GM21526 (cell line): Measurements from ENCODE around the gene CD7.
"Not testable (repeated sequence)": the region's sequence is repeated elsewhere in the genome, so short reads cannot be mapped to it uniquely, and the experiment has no call there.

ENCODE experiments used
- ATAC-seq: cut with Tn5 transposase; IDR thresholded peaks from one replicate; pipeline ENCODE4 v1.9.1; 2021; ENCODE audit warnings: moderate library complexity; ENCODE audit not compliant: unreplicated experiment, low FRiP score

CD7 gene

GRCh38 chr17:82317394-82318168 is at the start of gene CD7:
Gene CD7 (minus strand): TSS chr17:82317608. CDS start chr17:82317495, 113 bp downstream.
- ATAC-seq, result no peak

DNA sequence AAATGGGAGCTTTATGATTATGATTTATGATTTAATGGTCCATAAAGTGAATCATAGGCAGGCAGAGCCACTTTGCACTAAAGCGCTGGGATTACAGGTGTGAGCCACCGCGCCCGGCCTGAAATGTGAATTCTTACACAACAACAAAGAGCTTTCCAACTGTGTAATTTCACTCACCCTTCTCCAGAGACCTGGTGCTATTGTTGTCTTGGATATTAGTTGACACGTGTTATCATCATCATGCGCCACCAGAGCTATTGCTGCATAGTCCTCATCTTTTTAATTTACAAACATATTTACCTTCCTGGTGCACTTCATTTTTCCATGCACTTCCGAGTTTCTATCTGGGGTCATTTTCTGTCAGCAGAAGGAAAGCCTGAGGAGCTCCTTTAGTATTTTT is 49.3 kb upstream of the CD7 start:
- ATAC-seq, result no peak

DNA sequence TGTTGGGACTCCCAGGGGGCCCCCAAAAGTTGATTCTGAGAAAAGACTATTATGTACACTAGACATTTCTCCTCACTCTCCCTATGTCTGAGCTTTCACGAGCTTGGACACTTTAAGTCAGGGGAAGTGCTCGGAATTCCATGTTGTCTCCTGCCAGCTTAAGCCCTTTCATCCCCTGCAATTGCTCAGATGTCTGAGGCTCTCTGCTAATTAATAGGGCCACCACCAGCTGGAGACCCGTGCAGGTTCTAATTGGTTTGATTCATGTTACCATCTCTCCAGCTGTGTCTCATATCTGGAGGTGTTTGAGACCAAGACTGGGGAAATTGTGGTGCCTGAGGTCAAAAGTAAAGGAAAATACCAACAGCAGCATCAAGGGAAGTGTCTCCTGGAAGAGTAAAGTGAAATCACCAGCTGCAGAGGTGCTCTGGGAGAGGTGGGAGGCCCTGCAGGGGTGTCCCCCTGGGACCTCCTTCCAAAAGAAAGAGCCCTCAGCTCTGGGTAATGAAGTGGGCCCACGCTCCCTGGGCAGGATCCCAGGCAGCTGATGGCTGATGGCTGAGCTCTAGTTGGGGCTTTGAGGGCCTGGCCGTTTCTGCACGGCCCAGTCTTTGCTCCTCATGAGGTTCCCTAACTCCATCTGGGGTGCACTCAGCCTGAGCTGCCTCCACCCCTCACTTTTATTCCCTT is 48.3 kb upstream of the CD7 start:
- no peak for ATAC-seq

GRCh38 chr17:82361885-82362633 is 44.7 kb upstream of the CD7 start:
- ATAC-seq, result no peak

GRCh38 chr17:82359451-82360074 is 42.2 kb upstream of the CD7 start:
- ATAC-seq, result not testable (repeated sequence)

DNA sequence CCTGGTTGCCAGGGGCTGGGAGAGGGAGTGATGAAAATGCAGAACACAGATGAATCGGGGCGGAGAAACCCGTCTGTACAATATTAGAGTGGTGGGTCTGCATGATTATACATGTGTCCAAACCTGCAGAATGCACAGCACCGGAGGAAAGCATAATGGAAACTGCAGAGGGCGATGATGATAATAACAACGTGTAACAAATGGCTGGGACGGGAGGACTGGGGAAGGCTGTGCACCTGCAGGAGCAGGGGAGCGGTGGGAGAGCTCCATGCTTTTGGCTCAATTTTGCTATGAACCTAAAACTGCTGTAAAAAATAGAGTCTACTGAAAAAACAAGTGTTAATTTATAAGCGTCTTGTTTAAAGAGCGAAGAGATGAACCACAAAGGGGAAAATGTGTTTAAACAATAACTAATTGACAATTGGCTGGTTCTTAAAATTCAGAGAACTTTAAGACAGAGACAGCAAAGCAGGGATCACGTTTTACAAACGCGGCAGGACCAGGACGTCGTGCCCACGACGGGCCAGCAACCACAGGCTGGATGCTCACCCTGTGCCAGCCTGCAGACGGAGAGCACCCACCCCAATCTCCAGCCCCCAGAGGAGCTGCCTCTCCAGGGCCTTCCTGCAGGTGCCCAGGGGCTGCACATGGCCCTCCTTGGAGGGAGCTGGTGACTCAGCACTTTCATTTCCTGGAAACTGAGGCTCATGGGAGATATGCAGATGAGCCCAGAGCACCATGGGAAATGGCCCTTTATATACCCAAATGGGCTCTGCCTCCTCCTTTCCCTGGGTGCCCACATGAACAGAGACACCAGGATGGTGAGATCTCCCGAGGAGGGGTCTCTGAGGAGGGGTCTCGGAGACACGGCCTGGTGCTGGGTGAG is 41.3 kb upstream of the CD7 start, which contains the start of gene TEX19:
TSS of gene TEX19 (plus strand) at position 783 of the 886 bp plus-strand sequence. CDS start 2,904 bp downstream, outside the sequence.
- ATAC-seq, result no peak

GRCh38 chr17:82357394-82357793 is 40.0 kb upstream of the CD7 start:
- ATAC-seq, result no peak

GRCh38 chr17:82356845-82357355 is 39.5 kb upstream of the CD7 start:
- no peak for ATAC-seq

- ATAC-seq, result no peak
Measured at GRCh38 chr17:82355770-82356427, 38.5 kb upstream of the CD7 start.

DNA sequence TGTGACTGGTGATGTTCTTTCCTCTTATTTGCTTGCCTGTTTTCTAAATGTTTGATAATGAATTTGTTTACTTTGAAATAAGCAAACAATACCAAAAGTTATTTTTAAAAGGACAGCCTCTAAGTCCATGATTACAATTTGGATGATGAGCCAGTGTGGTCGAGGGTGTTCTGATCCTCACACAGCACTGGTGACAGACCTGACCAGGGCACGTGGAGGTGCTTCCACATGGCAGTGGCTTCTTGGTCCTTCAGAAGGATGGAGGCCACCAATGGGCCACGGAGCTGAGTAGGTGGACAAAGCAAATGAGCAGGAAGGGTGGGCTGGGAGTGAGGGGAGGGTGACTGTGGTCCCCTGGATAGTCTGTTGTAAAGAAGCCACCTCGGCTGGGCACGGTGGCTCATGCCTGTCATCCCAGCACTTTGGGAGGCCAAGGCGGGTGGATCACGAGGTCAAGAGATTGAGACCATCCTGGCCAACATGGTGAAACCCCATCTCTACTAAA is 37.4 kb upstream of the CD7 start:
- no peak for ATAC-seq

- no peak for ATAC-seq
Measured at GRCh38 chr17:82353484-82353883, 36.1 kb upstream of the CD7 start.

- no peak for ATAC-seq
Measured at GRCh38 chr17:82351713-82352488, 34.5 kb upstream of the CD7 start.

DNA sequence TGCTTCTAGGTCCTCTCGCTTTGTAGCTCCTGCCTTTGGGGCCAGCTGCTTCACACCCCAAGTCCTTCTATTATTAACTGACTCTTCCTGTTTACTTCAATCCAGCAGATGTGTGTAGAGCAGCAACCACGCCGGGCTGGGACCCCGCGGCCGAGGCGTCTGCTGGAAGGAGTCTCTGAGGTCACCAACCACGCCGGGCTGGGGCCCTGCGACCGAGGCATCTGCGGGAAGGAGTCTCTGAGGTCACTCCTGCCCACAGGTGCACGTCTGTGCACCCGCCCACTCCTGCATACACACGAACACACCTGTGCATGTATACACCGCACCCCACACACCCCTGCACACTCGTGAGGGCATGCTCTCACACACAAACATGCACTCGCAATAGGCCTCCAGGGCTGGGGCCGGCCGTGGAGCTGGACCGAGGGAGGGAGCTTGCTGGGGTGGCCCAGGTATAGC is 33.9 kb upstream of the CD7 start:
- ATAC-seq, result no peak

- ATAC-seq, result no peak
Measured at GRCh38 chr17:82350182-82351030, 33.0 kb upstream of the CD7 start.

- ATAC-seq, result no peak
Measured at GRCh38 chr17:82349287-82349701, 31.9 kb upstream of the CD7 start.

DNA sequence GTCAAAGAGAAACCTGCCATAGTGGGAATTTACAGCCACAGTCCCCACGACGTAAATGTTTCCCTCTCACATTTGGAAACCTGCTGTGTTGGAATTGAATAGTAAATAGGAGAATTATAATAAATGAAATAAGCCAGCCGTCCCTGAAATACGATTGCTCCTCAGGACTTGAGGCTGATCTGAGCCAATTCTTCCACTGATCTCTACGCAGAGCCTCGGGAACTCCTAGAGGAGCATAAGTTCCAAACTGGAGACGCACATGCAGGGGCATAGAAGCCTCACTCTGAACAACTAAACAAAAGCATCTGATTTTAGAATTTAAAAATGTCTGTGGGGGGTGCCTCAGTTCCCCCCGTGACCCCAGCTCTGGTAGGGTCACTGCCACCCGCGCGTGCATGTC is 31.5 kb upstream of the CD7 start:
- no peak for ATAC-seq

GRCh38 chr17:82348434-82348833 is 31.0 kb upstream of the CD7 start:
- no peak for ATAC-seq
